Activated T-cell treated with anti-CD3 and anti-CD28 coated beads, Interleukin-2, amount 50 U/mL, for 1 hour (primary cell): Measurements from ENCODE around the gene BYSL.
A peak's percentile ranks its signal among the peaks of the same experiment; 100 is the strongest.
"Not testable (repeated sequence)": the region's sequence is repeated elsewhere in the genome, so short reads cannot be mapped to it uniquely, and the experiment has no call there.

ENCODE experiments used
- DNase-seq: peaks from one replicate; pipeline ENCODE4 v3.0.0-alpha.2; 2020

The BYSL gene

GRCh38 chr6:41942882-41943281, 21.6 kb downstream of the BYSL start:
- not testable (repeated sequence) for DNase-seq

GRCh38 chr6:41943456-41943855, 22.2 kb downstream of the BYSL start:
- no peak for DNase-seq

GRCh38 chr6:41947581-41948220, 26.4 kb downstream of the BYSL start:
- no peak for DNase-seq

DNA sequence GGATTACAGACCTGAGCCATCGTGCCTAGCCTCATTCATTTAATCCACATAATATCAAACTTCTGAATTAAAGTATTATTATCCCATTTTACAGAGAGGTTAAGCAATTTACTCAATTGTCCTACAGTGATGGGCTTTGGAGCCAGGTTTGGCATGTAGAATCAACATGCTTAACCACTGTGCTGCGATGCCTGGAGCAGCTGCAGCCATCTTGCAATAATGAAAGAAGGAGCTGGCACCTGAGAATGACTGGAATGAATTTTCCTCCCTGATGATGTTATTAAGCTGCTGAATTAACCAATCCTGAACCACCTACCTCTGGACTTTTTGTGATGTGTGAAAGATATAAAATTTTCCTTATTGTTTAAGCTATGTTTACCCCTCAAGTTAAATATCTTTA, 33.4 kb downstream of the BYSL start:
- DNase-seq, result no peak

DNA sequence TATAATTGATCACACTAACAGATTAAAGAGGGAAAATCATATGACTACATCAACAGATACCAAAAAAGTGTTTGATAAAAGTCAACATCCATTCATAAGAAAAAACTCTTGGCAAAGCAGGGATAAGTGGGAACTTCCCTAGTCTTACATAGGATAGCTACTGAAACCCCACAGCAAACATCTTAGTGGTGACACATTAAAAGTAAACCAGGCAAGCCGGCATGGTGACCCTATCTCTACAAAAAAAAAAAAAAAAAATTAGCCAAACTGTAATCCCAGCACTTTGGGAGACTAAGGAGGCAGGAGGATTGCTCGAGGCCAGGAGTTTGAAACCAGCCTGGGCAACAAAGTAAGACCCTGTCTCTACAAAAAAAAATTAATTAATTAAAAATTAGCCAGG, 34.1 kb downstream of the BYSL start:
- no peak for DNase-seq

DNA sequence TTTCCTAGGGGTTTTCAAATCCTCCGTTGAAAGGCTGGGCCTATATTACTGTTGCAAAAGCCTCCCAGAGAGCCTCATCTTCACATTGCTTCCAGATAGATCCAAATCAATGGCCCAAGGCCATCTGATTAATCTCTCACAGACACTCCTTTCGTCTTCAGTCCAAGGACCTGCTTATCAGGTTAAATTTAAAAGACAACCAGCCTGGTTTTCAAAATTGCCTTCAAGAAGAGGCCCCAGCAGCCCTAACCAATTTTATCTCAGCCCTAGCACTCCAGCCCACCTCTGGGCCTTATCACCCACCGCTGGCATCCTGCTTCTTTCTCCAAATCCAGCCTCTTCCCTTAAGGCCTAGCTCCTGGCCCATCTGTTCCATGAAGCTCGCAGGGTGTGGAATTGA, 35.8 kb downstream of the BYSL start:
- DNase-seq, result no peak

GRCh38 chr6:41958022-41958856, 36.9 kb downstream of the BYSL start:
- DNase-seq, result no peak

DNA sequence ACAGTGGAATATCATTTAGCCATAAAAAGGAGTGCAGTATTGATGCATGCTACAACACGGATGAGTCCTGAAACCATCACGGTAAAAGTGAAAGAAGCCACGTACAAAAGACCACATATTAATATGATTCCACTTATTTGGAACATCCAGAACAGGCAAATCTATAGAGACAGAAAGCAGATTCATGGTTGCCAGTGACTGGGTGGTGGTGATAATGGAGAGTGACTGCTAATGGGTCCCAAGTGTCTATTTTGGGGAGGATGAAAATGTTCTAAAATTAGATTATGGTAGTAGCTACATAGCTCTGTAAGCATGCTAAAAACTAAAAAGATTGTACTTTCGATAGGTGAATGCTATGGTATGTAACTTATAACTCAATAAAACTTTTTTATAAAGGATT, 38.7 kb downstream of the BYSL start:
- DNase-seq, result no peak

DNA sequence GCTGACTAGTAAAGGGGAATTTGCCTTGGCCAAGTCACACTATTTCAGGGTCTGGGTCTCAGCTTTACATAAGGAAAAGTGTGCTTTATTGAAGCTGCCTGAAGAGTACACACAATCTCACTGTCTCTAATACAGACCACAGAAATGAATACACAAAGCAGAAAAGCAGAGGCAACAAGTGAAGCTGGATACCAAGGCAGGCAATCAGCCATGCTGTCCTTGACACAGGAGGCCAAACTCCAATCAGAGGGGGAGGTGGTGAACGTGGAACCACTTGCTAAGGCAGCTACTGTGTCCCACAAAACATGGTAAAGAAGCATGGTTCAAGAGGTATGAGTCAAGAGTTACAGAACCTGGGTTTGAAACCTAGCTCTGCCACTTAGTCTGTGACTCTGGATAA, 42.1 kb downstream of the BYSL start:
- DNase-seq, result peak; percentile 4

- peak; percentile 16 for DNase-seq
These were observed 43.0 kb downstream of the BYSL start for GRCh38 chr6:41964201-41964887.

GRCh38 chr6:41965429-41966213, 44.3 kb downstream of the BYSL start:
- peak; percentile 0 for DNase-seq

GRCh38 chr6:41966214-41966920, 45.1 kb downstream of the BYSL start:
- peak; percentile 1 for DNase-seq

- no peak for DNase-seq
These were observed 45.6 kb downstream of the BYSL start for GRCh38 chr6:41966961-41967311.

GRCh38 chr6:41967312-41968287, 46.3 kb downstream of the BYSL start:
- DNase-seq, result peak; percentile 9

DNA sequence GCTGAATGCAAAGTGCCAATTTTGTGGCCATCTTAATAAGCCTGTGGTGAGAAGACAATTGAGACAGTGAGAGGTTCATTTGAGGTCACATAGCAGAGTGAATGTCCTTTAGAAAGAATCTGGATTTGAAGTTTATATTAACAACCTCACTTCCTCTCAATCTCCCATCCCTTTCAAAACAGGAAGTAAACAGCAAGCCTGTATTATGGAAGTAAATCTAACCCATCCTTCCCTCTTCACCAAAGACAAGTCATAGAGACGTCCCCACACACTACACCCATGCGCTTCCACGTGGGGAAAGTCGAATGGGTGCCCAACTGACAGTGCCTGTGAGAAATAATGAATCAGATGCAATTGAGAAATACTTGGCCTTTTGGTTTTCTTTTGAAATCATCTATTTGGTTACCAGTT, 49.1 kb downstream of the BYSL start:
- peak; percentile 29 for DNase-seq

GRCh38 chr6:41972826-41973225, 51.5 kb downstream of the BYSL start:
- no peak for DNase-seq

DNA sequence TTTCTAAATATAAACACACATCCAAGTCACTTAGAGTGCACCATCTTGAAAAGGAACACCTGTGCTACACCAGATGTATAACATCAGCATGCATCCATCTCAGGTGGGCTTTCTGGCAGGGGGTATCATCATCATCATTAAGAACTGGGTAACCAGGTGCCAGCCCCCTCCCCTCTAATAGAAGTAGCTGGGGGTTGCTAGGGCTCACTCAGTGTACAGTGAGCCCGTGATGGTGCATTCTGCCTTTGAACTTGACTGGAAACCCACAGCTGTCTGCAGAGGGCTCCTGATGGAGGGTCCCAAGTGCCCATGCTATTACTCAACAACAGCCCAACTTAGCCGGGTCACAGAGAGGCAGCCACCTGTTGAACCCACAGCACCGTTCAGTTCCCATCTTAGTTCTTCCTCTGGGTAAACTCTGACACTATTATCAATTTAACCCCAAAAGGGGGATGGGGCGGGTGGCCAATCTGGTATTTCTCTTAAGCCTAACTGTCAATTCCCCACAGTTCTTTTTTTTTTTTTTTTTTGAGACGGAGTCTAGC, 53.1 kb downstream of the BYSL start:
- DNase-seq, result peak; percentile 8

- peak; percentile 16 for DNase-seq
These were observed 54.0 kb downstream of the BYSL start for GRCh38 chr6:41975276-41975675.

DNA sequence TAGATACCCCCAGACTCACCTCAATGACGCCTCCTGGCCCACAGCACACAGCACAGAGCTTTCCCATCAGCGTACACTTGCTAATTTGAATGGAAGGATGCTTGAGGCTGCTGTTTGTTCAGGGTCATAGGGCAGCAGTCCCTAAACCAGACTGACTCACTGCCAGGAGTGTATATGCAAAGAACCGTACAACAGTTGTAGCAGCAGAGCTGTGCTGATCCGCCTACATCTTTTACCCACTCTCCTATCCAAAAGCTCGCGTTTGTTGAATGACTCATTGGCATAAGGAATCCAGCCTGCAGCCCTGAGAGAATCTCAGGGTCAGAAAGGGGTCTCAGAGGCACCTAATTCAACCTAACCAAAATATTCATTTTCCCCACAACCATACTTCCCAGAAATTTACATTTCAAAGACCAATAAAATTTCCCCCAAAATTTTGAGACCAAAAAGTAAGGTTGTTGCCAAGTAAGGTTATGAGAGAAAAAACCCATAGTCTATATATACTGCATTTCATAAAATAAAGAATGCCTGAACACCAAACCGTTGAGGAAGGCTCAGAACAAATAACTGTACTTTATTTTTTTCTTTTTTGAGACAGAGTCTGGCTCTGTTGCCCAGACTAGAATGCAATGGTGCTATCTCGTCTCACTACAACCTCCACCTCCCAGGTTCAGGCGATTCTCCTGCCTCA, 55.6 kb downstream of the BYSL start:
- DNase-seq, result peak; percentile 17
